ENCODE measurements around the gene SNX33.
"Not testable (repeated sequence)": the region's sequence is repeated elsewhere in the genome, so short reads cannot be mapped to it uniquely, and the experiment has no call there.

The SNX33 gene

DNA sequence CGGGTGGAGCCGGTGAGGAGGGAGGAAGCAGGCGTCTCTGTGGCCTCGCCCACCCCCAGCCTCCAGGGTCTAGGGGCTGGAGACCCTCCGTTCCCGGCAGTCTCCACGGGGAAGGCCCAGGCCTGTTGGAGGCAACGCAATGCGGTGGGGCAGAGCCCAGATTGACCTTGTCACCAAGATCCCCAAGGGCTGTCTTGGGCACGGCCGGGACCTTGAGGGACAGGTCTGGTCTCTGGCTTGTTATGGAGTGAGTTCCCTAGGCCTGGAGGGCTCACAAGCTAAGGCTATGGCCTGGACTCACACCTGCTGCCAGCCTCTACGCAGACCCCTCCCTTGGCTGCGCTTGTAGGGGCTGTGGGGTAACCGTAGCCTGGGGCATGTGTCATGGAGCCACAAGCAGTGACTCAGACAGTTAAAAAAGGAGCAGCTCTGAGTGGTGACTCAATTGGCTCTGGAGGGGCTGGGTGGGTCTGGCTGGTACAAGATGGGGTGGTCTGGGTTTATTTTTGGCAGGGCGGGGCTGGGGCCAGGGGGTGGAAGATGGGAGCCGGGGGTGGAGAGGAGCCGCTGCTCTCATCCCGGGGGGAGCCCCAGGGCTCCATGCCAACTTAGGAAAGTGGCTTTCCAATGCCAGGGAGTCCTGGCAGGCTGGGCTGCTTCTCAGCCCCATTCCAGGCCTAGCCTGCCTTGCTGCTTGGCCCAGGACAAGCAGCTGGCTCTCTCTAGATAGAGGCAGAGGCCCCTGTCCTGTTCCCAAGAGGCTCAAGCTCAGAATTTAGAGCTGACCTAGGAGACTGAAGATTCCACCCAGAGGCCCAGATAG is 55.9 kb downstream of the SNX33 start:
- DNase-seq = not testable (repeated sequence)

DNA sequence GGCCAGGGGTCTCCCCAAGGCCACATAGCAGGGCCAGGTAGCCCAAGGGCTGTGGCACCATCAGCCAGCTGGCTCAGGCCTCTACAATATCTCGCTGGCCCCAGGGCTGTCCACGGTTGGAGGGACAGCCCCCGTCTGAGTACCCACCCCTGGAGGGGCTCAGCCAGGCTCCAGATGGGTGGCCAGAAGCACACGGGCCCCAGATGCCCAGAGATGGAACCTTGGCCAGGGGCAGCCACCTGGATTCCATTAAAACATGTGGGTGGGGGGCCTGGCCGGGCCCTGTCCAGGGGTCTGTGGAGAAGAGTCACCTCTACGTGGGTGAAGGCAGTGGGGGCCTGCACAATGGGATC is 56.5 kb downstream of the SNX33 start:
- DNase-seq = no peak

DNA sequence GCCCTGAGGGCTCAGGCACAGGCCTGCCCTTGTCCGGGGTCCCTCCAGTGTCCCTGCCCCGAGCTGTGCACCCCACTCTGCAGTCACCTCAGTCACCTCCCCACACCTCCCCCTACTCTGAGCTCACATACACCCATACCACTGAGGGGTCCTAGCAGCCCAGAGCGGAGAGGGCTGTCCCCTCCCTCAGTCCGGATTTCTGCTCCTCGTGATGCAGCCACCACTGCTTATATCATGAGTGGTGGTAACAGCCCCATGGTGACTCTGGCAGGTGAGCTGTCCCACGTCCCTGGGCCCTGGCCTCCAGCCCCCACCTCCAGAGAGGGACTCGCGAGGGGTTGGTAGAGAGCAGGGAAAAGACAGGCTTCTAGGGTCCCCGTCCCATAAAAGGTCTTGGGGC is 56.9 kb downstream of the SNX33 start:
- DNase-seq = no peak

DNA sequence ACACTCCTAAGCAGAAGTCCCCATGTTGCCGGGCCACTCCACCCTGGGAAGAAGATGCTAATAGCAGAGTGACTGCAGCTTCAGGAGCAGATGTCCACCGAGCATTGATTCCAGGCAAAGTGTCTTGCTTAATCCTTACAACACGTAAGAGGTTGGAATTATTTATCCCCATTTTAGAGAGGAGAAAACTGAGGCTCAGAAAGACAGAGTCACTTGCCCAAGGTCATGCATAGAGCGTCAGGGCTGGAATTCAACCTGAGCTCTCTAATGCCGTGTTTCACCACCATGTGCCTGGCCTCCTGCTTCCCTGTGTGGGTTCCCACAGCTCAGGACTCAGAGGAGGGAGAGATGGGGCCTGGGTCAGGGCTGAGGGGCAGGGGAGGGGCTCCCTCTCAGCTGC is 57.7 kb downstream of the SNX33 start:
- not testable (repeated sequence) for DNase-seq

DNA sequence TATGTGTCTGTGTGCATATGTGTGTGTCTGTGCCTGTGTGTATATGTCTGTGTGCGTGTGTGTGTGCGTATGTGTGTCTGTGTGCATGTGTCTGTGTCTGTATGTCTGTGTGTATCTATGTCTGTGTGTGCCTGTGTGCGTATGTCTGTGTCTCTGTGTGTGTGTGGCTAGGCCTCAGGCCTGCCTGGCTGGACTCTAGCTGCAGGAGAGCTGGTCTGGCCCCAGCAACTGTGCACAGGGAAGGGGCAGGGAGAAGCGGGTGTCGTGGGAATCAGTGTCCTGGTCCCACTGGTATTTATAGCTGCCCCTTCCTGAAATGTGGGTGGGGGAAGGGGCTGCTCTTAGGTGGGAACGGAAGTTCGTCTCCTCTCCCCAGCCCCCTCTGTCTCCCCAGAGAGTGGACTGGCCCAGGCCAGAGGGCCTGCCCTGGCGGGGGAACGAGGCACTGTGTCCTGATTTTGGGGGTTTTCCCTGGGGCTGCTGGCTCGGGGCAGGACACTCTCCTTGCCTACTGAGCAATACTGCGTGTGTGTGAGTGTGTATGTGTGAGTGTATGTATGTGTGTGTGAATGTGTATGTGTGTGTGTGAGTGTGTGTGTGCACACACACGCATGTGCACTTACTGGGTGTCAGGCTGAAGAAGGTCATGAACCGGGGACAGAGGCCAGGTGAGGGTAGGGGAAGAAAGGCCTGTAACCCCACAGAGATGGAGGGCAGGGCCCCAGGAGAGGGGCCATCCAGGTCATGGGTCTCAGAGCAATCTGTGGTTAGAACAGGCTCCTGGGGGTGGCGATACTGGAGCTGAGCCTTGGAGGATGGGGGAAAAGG is 58.4 kb downstream of the SNX33 start:
- no peak for DNase-seq

DNA sequence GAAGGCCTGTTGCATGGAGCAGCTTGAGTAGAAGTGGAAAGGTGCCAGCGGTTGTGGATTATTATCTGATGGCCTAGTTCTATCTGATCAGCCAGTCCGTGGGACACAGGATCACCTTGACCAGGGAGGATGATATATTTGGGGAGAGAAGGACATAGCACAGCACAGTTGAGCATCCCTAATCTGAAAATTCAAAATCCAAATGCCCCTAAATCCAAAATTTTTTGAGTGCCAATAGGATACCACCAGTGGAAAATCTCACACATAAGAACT is 58.9 kb downstream of the SNX33 start:
- no peak for DNase-seq

DNA sequence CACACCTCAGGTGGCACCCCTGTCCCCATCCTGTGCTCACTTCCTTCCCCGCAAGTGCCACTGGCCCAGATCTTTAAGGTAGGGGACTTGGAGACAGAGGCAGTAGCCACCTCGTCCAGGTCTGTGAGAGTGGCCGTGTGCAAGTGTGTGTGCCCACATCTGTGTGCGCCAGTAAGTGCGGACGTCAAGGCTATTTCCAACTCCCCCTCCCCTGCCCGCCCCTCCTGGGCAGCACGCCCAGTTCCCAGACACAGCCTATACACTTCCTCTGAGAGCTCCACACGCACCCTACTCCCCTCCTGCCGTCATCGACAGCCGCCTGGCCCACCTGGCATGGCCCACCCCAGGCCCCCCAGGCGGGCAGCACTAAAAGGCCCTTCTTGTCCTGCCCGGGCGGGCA is 61.7 kb downstream of the SNX33 start:
- not testable (repeated sequence) for DNase-seq

DNA sequence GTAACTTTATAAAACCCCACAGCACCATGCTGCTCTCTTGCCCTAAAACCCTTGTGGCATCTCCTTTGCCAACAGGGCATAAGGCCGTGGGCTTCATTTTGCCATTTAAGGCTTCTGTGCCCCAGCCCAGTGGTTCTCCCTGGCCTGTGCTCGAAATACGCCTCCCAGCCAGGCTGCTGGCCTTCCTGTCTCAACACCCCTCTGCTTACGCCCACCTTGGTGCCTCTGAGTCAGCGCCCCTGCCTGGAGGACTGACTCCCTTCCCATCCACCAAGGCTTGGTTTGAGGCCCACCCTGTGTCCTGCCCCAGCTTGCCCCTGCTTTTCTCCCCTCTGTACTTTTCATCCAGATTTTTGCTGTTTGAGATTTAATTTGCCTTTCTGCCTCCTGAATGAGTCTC is 63.2 kb downstream of the SNX33 start:
- not testable (repeated sequence) for DNase-seq

DNA sequence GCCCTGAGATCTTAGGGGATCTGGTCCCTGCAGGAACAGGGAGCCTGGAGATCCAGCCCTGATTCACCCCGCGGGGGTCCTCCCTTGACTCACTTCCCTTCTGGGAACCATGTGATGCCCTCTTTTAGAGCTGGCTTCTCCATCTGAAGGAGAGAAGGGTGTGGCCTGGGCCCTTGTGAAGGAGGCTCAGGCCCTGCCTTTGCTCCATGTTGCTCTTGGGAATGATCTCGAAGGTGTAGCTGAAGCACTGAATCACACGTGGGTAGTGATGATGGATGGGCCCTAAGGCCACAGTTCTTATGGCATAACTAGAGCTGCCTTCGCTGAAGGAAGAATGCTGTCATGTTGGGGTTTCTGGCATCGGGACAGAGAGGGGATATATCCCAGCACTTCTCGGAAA is 63.8 kb downstream of the SNX33 start:
- DNase-seq = not testable (repeated sequence)

All from stimulated activated CD4-positive, alpha-beta T cell treated with anti-CD3 and anti-CD28 coated beads, Interleukin-1b, Interleukin-23, amount 100 ng/mL, for 48 hours (primary cell).